ENCODE data around the gene SCAMP5. TPM values are rescaled to one million over a fixed set of nuclear protein-coding genes. Genes with fewer than 3 reads are reported as not detected.

The SCAMP5 gene
- total RNA-seq, 1 donor from 2014 or later = 132 TPM

- no peak overlapping the region for H3K4me3 Mint-ChIP-seq (ENCODE audit: unreplicated experiment)
- H3K27ac Mint-ChIP-seq (ENCODE audit: unreplicated experiment) = no peak overlapping the region
- H3K36me3 Mint-ChIP-seq (ENCODE audit: low read depth, unreplicated experiment) = peaks cover 25% of the 10 kb centered on the region
- peak; percentile 48 for DNase-seq (ENCODE audit: low spot score)
- peaks cover 59% of the 10 kb centered on the region for H3K4me1 Mint-ChIP-seq (ENCODE audit: unreplicated experiment)
- TF ChIP-seq, protein P1, sequence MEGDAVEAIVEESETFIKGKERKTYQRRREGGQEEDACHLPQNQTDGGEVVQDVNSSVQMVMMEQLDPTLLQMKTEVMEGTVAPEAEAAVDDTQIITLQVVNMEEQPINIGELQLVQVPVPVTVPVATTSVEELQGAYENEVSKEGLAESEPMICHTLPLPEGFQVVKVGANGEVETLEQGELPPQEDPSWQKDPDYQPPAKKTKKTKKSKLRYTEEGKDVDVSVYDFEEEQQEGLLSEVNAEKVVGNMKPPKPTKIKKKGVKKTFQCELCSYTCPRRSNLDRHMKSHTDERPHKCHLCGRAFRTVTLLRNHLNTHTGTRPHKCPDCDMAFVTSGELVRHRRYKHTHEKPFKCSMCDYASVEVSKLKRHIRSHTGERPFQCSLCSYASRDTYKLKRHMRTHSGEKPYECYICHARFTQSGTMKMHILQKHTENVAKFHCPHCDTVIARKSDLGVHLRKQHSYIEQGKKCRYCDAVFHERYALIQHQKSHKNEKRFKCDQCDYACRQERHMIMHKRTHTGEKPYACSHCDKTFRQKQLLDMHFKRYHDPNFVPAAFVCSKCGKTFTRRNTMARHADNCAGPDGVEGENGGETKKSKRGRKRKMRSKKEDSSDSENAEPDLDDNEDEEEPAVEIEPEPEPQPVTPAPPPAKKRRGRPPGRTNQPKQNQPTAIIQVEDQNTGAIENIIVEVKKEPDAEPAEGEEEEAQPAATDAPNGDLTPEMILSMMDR (IDR thresholded peaks at IDR 0.05; ENCODE audit: unreplicated experiment) = no peak
- H3K9me3 Mint-ChIP-seq (ENCODE audit: unreplicated experiment) = no peaks in the 10 kb centered on the region
- peaks cover 9% of the 10 kb centered on the region for H3K27me3 Mint-ChIP-seq (ENCODE audit: unreplicated experiment)
Measured at GRCh38 chr15:75042730-75043508, 47.6 kb downstream of the SCAMP5 start.

GRCh38 chr15:75043509-75044257, 48.3 kb downstream of the SCAMP5 start:
- no peak for DNase-seq (ENCODE audit: low spot score)
- peaks cover 66% of the 10 kb centered on the region for H3K4me1 Mint-ChIP-seq (ENCODE audit: unreplicated experiment)
- no peak overlapping the region for H3K4me3 Mint-ChIP-seq (ENCODE audit: unreplicated experiment)
- H3K36me3 Mint-ChIP-seq (ENCODE audit: low read depth, unreplicated experiment) = peaks cover 20% of the 10 kb centered on the region
- TF ChIP-seq, protein P1 (IDR thresholded peaks at IDR 0.05; ENCODE audit: unreplicated experiment) = no peak
- H3K9me3 Mint-ChIP-seq (ENCODE audit: unreplicated experiment) = no peaks in the 10 kb centered on the region
- H3K27ac Mint-ChIP-seq (ENCODE audit: unreplicated experiment) = no peak overlapping the region
- H3K27me3 Mint-ChIP-seq (ENCODE audit: unreplicated experiment) = peaks cover 9% of the 10 kb centered on the region

DNA sequence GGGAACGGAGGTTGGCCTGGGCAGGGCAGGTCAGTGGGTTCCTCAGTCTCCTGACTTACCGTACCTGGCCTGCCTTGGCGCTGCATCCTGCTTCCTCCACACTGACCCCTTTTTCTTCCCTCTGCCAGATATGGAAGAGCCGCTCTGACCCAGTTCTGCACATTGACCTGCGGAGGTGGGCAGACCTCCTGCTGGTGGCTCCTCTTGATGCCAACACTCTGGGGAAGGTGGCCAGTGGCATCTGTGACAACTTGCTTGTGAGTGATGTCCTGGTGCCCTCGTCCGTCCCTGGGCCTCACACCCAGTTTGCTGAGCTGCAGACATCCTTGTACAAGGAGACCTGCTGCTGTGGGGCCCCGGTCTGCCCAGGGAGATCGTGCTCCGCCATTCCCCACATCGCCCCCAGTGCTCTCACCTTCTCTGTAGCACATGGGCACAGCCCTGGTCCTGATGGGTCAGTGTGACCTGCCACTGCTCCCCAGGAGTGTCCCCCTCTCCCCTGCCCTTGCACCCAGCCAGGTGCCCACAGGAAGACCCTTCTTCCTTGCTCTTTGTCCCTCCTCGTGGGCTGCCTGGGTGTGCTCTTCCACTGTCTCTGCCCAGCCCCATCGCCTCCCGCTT, 49.0 kb downstream of the SCAMP5 start:
- Mint-ChIP-seq H3K4me3 (ENCODE audit: unreplicated experiment) (peak overlapping the region; percentile 78), H3K36me3 (ENCODE audit: low read depth, unreplicated experiment) (peaks cover 20% of the 10 kb centered on the region), H3K4me1 (ENCODE audit: unreplicated experiment) (peaks cover 64% of the 10 kb centered on the region), H3K27me3 (ENCODE audit: unreplicated experiment) (peaks cover 9% of the 10 kb centered on the region), H3K27ac (ENCODE audit: unreplicated experiment) (peak overlapping the region; percentile 72), H3K9me3 (ENCODE audit: unreplicated experiment) (no peaks in the 10 kb centered on the region)
- DNase-seq (ENCODE audit: low spot score) = no peak
- TF ChIP-seq, protein P1 (IDR thresholded peaks at IDR 0.05; ENCODE audit: unreplicated experiment) = no peak

- Mint-ChIP-seq H3K27ac (ENCODE audit: unreplicated experiment) (no peak overlapping the region), H3K4me1 (ENCODE audit: unreplicated experiment) (peaks cover 66% of the 10 kb centered on the region), H3K9me3 (ENCODE audit: unreplicated experiment) (no peaks in the 10 kb centered on the region), H3K36me3 (ENCODE audit: low read depth, unreplicated experiment) (peaks cover 24% of the 10 kb centered on the region), H3K27me3 (ENCODE audit: unreplicated experiment) (peaks cover 9% of the 10 kb centered on the region), H3K4me3 (ENCODE audit: unreplicated experiment) (no peak overlapping the region)
- TF ChIP-seq, protein P1 (IDR thresholded peaks at IDR 0.05; ENCODE audit: unreplicated experiment) = no peak
- DNase-seq (ENCODE audit: low spot score) = no peak
Measured at GRCh38 chr15:75045332-75046015, 50.1 kb downstream of the SCAMP5 start.

Measured in endothelial cell (in vitro differentiated cells).